IMR-90 (cell line): ENCODE results near the gene SLC43A2. TPM values are rescaled to one million over a fixed set of nuclear protein-coding genes. Genes with fewer than 3 reads are reported as not detected.

ENCODE experiments used
- ATAC-seq: fragments of 200-7000 bp; cut with Tn5 transposase; 2 replicates; pipeline ENCODE4 v1.9.1; 2020; ENCODE audit warnings: low read depth, mild to moderate bottlenecking, moderate library complexity
- BruUV-seq: library from RNA; stranded (reverse); fragments of 400-500 nt; replicated peaks from 2 replicates; lab custom pipeline; 2021; lab: Mats Ljungman, UMichigan
- CTCF ChIA-PET: fragments of 300-600 bp; formaldehyde crosslinking; extraction: SDS; loops from one replicate; lab custom pipeline; 2021; ENCODE audit warnings: antibody characterized with exemption; lab: Yijun Ruan, JAX
- POLR2A ChIA-PET: fragments of 300-600 bp; sonication (Branson Sonifier 250); formaldehyde crosslinking; loops from one replicate; lab custom pipeline; 2022; ENCODE audit warnings: antibody characterized with exemption; ENCODE audit not compliant: unreplicated experiment; lab: Charles Lee
- DNase-seq: peaks from one replicate; pipeline ENCODE4 v3.0.0; 2013
- H2AFZ ChIP-seq: replicated peaks from 2 replicates; pipeline ENCODE3; 2013; ENCODE audit warnings: low read length, mild to moderate bottlenecking; ENCODE audit not compliant: poor library complexity
- H2AK5ac ChIP-seq: 2 replicates; pipeline ENCODE4 v1.6.1; 2013; ENCODE audit warnings: low read depth, low read length, inconsistent platforms
- H2AK9ac ChIP-seq: replicated peaks from 2 replicates; pipeline ENCODE3; 2013; ENCODE audit warnings: mild to moderate bottlenecking, low read depth, low read length, moderate library complexity; ENCODE audit not compliant: poor library complexity
- H2BK120ac ChIP-seq: 2 replicates; pipeline ENCODE4 v1.6.1; 2013; ENCODE audit warnings: low read depth, low read length, inconsistent platforms
- H2BK15ac ChIP-seq: 3 replicates; pipeline ENCODE4 v1.6.1; 2013; ENCODE audit warnings: low read depth, low read length, inconsistent platforms
- H2BK20ac ChIP-seq: 2 replicates; pipeline ENCODE4 v1.6.1; 2013; ENCODE audit warnings: low read depth, mild to moderate bottlenecking, inconsistent platforms, low read length, moderate library complexity
- H2BK5ac ChIP-seq: 2 replicates; pipeline ENCODE4 v1.6.1; 2013; ENCODE audit warnings: mild to moderate bottlenecking, low read depth, low read length, inconsistent platforms; ENCODE audit not compliant: poor library complexity, severe bottlenecking
- H3K14ac ChIP-seq: replicated peaks from 2 replicates; pipeline ENCODE4 v1.6.1; 2013; ENCODE audit warnings: low read depth, low read length, inconsistent platforms
- H3K18ac ChIP-seq: 2 replicates; pipeline ENCODE4 v1.6.1; 2013; ENCODE audit warnings: low read depth, low read length, control low read depth
- H3K23ac ChIP-seq: 2 replicates; pipeline ENCODE4 v1.6.1; 2013; ENCODE audit warnings: low read depth, low read length, inconsistent platforms
- H3K27ac ChIP-seq: 2 replicates; pipeline ENCODE4 v1.5.1; 2013; ENCODE audit warnings: mild to moderate bottlenecking, control low read depth, low read length; ENCODE audit not compliant: insufficient read depth
- H3K27me3 ChIP-seq: 2 replicates; pipeline ENCODE4 v1.6.1; 2013; ENCODE audit warnings: low read length; ENCODE audit not compliant: control insufficient read depth, insufficient read depth
- H3K36me3 ChIP-seq: 2 replicates; pipeline ENCODE4 v1.6.1; 2013; ENCODE audit warnings: low read length, mixed read lengths; ENCODE audit not compliant: control insufficient read depth, insufficient read depth
- H3K4ac ChIP-seq: 2 replicates; pipeline ENCODE4 v1.6.1; 2013; ENCODE audit warnings: low read depth, low read length, inconsistent platforms
- H3K4me1 ChIP-seq: 2 replicates; pipeline ENCODE4 v1.6.1; 2013; ENCODE audit warnings: low read length, mixed read lengths; ENCODE audit not compliant: control insufficient read depth, insufficient read depth
- H3K4me2 ChIP-seq: 2 replicates; pipeline ENCODE4 v1.6.1; 2013; ENCODE audit warnings: low read depth, mild to moderate bottlenecking, control low read depth, low read length, moderate library complexity
- H3K4me3 ChIP-seq: 2 replicates; pipeline ENCODE4 v1.5.1; 2013; ENCODE audit warnings: low read depth, mild to moderate bottlenecking, control low read depth, low read length, moderate library complexity; ENCODE audit not compliant: insufficient read depth
- H3K56ac ChIP-seq: 2 replicates; pipeline ENCODE4 v1.6.1; 2013; ENCODE audit warnings: low read length, inconsistent platforms; ENCODE audit not compliant: insufficient read depth; ENCODE audit errors: extremely low read depth
- H3K79me1 ChIP-seq, 2 experiments: 2 replicates each; pipeline ENCODE4 v1.6.1; 2013; ENCODE audit warnings: low read length in 2 of 2, inconsistent platforms in 1 of 2, low read depth in 1 of 2
- H3K9ac ChIP-seq: 2 replicates; pipeline ENCODE4 v1.6.1; 2013; ENCODE audit warnings: low read depth, low read length, control low read depth
- H3K9me1 ChIP-seq: 2 replicates; pipeline ENCODE4 v1.6.1; 2013; ENCODE audit warnings: low read length, inconsistent platforms; ENCODE audit not compliant: insufficient read depth
- H3K9me3 ChIP-seq: 2 replicates; pipeline ENCODE4 v1.6.1; 2013; ENCODE audit warnings: low read length; ENCODE audit not compliant: control insufficient read depth, insufficient read depth
- H4K20me1 ChIP-seq: 2 replicates; pipeline ENCODE4 v1.6.1; 2013; ENCODE audit warnings: low read length, inconsistent platforms; ENCODE audit not compliant: insufficient read depth
- H4K5ac ChIP-seq: 2 replicates; pipeline ENCODE4 v1.6.1; 2013; ENCODE audit warnings: mild to moderate bottlenecking, low read depth, low read length, control low read depth
- H4K8ac ChIP-seq, 2 experiments: 2 replicates each; pipeline ENCODE4 v1.6.1; 2013; ENCODE audit warnings: low read depth in 2 of 2, low read length in 2 of 2, control low read depth in 1 of 2, inconsistent platforms in 1 of 2
- H4K91ac ChIP-seq: 2 replicates; pipeline ENCODE4 v1.6.1; 2013; ENCODE audit warnings: low read depth, low read length, inconsistent platforms; ENCODE audit not compliant: insufficient read depth
- NFE2L2 ChIP-seq: fragments of 150-350 bp; IDR thresholded peaks from 2 replicates; pipeline ENCODE4 v1.6.1; 2016; ENCODE audit warnings: low read depth, mild to moderate bottlenecking, low read length
- RFX5 ChIP-seq: IDR thresholded peaks from 2 replicates; pipeline ENCODE4 v1.8.0; 2012; ENCODE audit warnings: low read depth, mild to moderate bottlenecking, low read length, moderate library complexity
- WGBS, 2 experiments: methylation state at CpG; one replicate each; pipeline versions ENCODE4 v1.1.5 to v1.1.7; 2013; ENCODE audit warnings: missing lambda C conversion rate in 2 of 2; ENCODE audit not compliant: insufficient read length in 1 of 2; ENCODE audit errors: extremely low coverage in 2 of 2; 5-methylcytosine and 5-hydroxymethylcytosine counted together
- dilution Hi-C: fragments of 300-500 bp; cut with HindIII; formaldehyde crosslinking; loops from one replicate; pipeline ENCODE4 v1.14.3; 2018; ENCODE audit warnings: low sequenced_read_pairs; ENCODE audit not compliant: unreplicated experiment
- in situ Hi-C: fragments of 300-500 bp; cut with MboI; formaldehyde crosslinking; loops from 3 replicates; pipeline ENCODE4 v1.14.3; 2019; ENCODE audit warnings: low sequenced_read_pairs, inconsistent platforms, mixed read lengths
- intact Hi-C: fragments of 100-400 bp; cut with micrococcal nuclease; formaldehyde crosslinking; loops from 2 replicates; pipeline ENCODE4 v1.10.0; 2022
- polyA plus RNA-seq, 3 experiments: library from polyadenylated mRNA; depleted of rRNA; stranded (reverse); fragments of >200 nt; gene quantifications; 2 replicates each; pipeline ENCODE4 v1.2.3, GENCODE V29; 2012; ENCODE audit warnings: low replicate concordance in 1 of 3
- total RNA-seq: library from RNA; depleted of rRNA; stranded (reverse); fragments of >200 nt; gene quantifications from 2 replicates; pipeline ENCODE4 v1.2.3, GENCODE V29; 2012

The SLC43A2 gene
- total and polyA plus RNA-seq, 2 of the 4 experiments (the other 2 are of a cell fraction) = 3.8 to 9.0 TPM

GRCh38 chr17:1568950-1569810, 59.5 kb downstream of the SLC43A2 start (continued):
- TF ChIP-seq NFE2L2 = no peak

GRCh38 chr17:1566505-1567199, 62.0 kb downstream of the SLC43A2 start:
- no peak for TF ChIP-seq RFX5
- peak overlapping the region in 1 of 2 experiments; percentile 63; a peak in 1 of 4 replicates for H4K8ac ChIP-seq
- H3K56ac ChIP-seq = no peak overlapping the region
- no TSS peak for BruUV-seq
- H2AK9ac ChIP-seq = no peak overlapping the region
- H2BK20ac ChIP-seq = no peak overlapping the region
- H3K4ac ChIP-seq = no peak overlapping the region
- H3K4me3 ChIP-seq = no peak overlapping the region
- H3K23ac ChIP-seq = no peak overlapping the region
- H3K18ac ChIP-seq = no peak overlapping the region
- no peaks in the 10 kb centered on the region for H3K4me1 ChIP-seq
- H2BK120ac ChIP-seq = no peak overlapping the region
- intact Hi-C loops (no loop called here), in situ Hi-C loops (no loop called here), dilution Hi-C loops (no loop called here)
- DNase-seq = no peak
- WGBS, 2 experiments = 88% methylated on average over 8 of the region's 14 CpGs; no CpG with 5 or more reads in 1 of the 2 experiments
- peaks cover 4% of the 10 kb centered on the region for H4K20me1 ChIP-seq
- H3K14ac ChIP-seq = 0 out of 2 replicates have a peak overlapping the region, but pooled peaks have one; percentile 1
- peaks cover 0 to 2% of the 10 kb centered on the region in 2 experiments; a peak in 2 of 4 replicates for H3K79me1 ChIP-seq
- no peaks in the 10 kb centered on the region for H3K9me3 ChIP-seq
- H3K36me3 ChIP-seq = no peaks in the 10 kb centered on the region
- H2BK5ac ChIP-seq = no peak overlapping the region
- no peak overlapping the region for H4K5ac ChIP-seq
- no peak overlapping the region for H4K91ac ChIP-seq
- no peak overlapping the region for H3K9ac ChIP-seq
- no peak overlapping the region for H2BK15ac ChIP-seq
- no peak for ATAC-seq
- H3K9me1 ChIP-seq = peaks cover 3% of the 10 kb centered on the region; the same call in 1 of the 2 replicates
- no peak overlapping the region for H3K27ac ChIP-seq
- H2AK5ac ChIP-seq = no peak overlapping the region
- H2AFZ ChIP-seq = peak overlapping the region; percentile 69
- ChIA-PET CTCF (no interaction called here), POLR2A (no interaction called here)
- no peaks in the 10 kb centered on the region; the same call in 1 of the 2 replicates for H3K27me3 ChIP-seq
- no peak overlapping the region for H3K4me2 ChIP-seq
